ENCODE results near the gene SLC38A2.

DNA sequence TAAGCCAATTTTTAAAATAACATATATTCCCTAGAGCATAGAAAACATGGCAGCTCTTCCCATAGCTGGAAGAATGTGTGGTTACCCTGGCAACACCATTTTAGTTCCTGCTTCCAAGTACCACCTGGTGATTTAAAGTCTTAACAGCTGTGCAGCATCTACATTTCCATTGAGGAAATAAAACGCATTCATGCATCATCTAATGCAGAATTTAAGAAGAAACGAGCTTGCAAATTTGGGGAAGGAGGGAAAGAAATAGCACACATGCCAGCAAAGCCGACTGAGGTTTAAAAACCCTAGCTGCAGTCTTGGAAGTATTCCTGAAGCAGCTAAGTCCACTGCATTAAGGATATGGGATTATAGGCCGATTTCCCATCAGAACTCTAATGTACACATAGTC, 22.8 kb upstream of the SLC38A2 start:
- TF ChIP-seq CTCF (IDR thresholded peaks at IDR 0.05) (no peak), EP300 (IDR thresholded peaks at IDR 0.05) (no peak)
